HepG2 (cell line): ENCODE results near the gene GPRASP3. TPM values are rescaled to one million over a fixed set of nuclear protein-coding genes. Genes with fewer than 3 reads are reported as not detected.
A peak's percentile ranks its signal among the peaks of the same experiment; 100 is the strongest.

Experiments used
- ATAC-seq: fragments of 200-7000 bp; cut with Tn5 transposase; 3 replicates; pipeline ENCODE4 v1.9.1; 2020; ENCODE audit warnings: mild to moderate bottlenecking, moderate library complexity
- Bru-seq: library from RNA; stranded (reverse); fragments of 400-500 nt; gene quantifications from one replicate; lab custom pipeline; 2021; lab: Mats Ljungman, UMichigan
- BruChase-seq, 2 experiments: library from RNA; stranded (reverse); fragments of 400-500 nt; gene quantifications; one replicate each; lab custom pipeline; 2021; lab: Mats Ljungman, UMichigan
- BruUV-seq: library from RNA; stranded (reverse); fragments of 400-500 nt; replicated peaks from 2 replicates; lab custom pipeline; 2021; lab: Mats Ljungman, UMichigan
- CTCF ChIA-PET: fragments of 300-600 bp; formaldehyde crosslinking; extraction: SDS; loops from one replicate; lab custom pipeline; 2021; ENCODE audit warnings: low total read pairs, inconsistent platforms, low intra/inter-chr PET ratio; lab: Yijun Ruan, JAX
- POLR2A ChIA-PET: fragments of 350-600 bp; sonication (Branson Sonifier 250); formaldehyde crosslinking; loops from one replicate; lab custom pipeline; 2020; ENCODE audit warnings: antibody characterized with exemption, inconsistent platforms; lab: Yijun Ruan, JAX
- DNase-seq: peaks from one replicate; pipeline ENCODE4 v3.0.0-alpha.2; 2015; ENCODE audit warnings: low spot score
- FAIRE-seq: peaks from 3 replicates; lab custom pipeline; 2011; peaks lifted over from hg19 to GRCh38; lab: Jason Lieb, UNC
- H2AFZ ChIP-seq: one replicate; pipeline ENCODE4 v1.6.1; 2011; ENCODE audit warnings: low read length, inconsistent platforms
- H3K27ac ChIP-seq: fragments of 300-600 bp; 3 replicates; pipeline ENCODE4 v1.8.0; 2011; ENCODE audit warnings: mixed run types, mild to moderate bottlenecking, mixed read lengths, low read length, inconsistent platforms; ENCODE audit not compliant: insufficient read depth; ENCODE audit errors: extremely low read length
- H3K27me3 ChIP-seq, 2 experiments: fragments of 200-600 bp in 1 of 2; 2 replicates in 1 of 2; 3 replicates in 1 of 2; pipeline versions ENCODE4 v1.6.0 to v1.8.0; 2011; ENCODE audit warnings: low read length in 2 of 2, mild to moderate bottlenecking in 2 of 2, moderate library complexity in 2 of 2, inconsistent platforms in 1 of 2; ENCODE audit not compliant: insufficient read depth in 2 of 2, control insufficient read depth in 1 of 2
- H3K36me3 ChIP-seq, 2 experiments: fragments of 200-600 bp in 1 of 2; replicated peaks in 1 of 2; 2 replicates in 1 of 2; 3 replicates in 1 of 2; pipeline versions ENCODE4 v1.5.1 to v1.8.0; 2011; ENCODE audit warnings: low read length in 2 of 2, inconsistent platforms in 1 of 2; ENCODE audit not compliant: insufficient read depth in 2 of 2, control insufficient read depth in 1 of 2
- H3K4me1 ChIP-seq: 2 replicates; pipeline ENCODE4 v1.5.1; 2012; ENCODE audit warnings: low read length, inconsistent platforms; ENCODE audit not compliant: insufficient read depth
- H3K4me2 ChIP-seq: 2 replicates; pipeline ENCODE4 v1.6.0; 2011; ENCODE audit warnings: low read depth, low read length, inconsistent platforms
- H3K4me3 ChIP-seq, 3 experiments: fragments of 200-600 bp in 1 of 3; sonication (generic), shearing (Covaris generic) in 1 of 3; replicated peaks in 1 of 3; 2 replicates each; pipeline ENCODE4 v1.5.1; 2011 to 2016; ENCODE audit warnings: low read length in 3 of 3, inconsistent platforms in 2 of 3, low read depth in 2 of 3, mild to moderate bottlenecking in 2 of 3, control low read depth in 1 of 3, mixed read lengths in 1 of 3; ENCODE audit not compliant: insufficient read depth in 1 of 3
- H3K79me2 ChIP-seq: one replicate; pipeline ENCODE4 v1.6.1; 2011; ENCODE audit warnings: low read length, inconsistent platforms; ENCODE audit not compliant: insufficient read depth
- H3K9ac ChIP-seq: 2 replicates; pipeline ENCODE4 v1.6.0; 2011; ENCODE audit warnings: mild to moderate bottlenecking, low read depth, low read length, inconsistent platforms; ENCODE audit not compliant: insufficient read depth
- H3K9me3 ChIP-seq: 2 replicates; pipeline ENCODE4 v1.5.1; 2012; ENCODE audit warnings: mild to moderate bottlenecking, low read length
- H4K20me1 ChIP-seq: 2 replicates; pipeline ENCODE4 v1.6.0; 2011; ENCODE audit warnings: inconsistent platforms, mild to moderate bottlenecking, low read length, moderate library complexity; ENCODE audit not compliant: insufficient read depth
- CHCHD3 ChIP-seq: sonication (generic); formaldehyde crosslinking; IDR thresholded peaks from 2 replicates; pipeline ENCODE4 v1.8.0; 2022; ENCODE audit warnings: mild to moderate bottlenecking, missing genetic modification reagents, moderate library complexity
- GMEB1 ChIP-seq: sonication (generic); formaldehyde crosslinking; IDR thresholded peaks from 2 replicates; pipeline ENCODE4 v1.5.1; 2020; ENCODE audit warnings: missing genetic modification reagents, mild to moderate bottlenecking, borderline replicate concordance
- MLLT10 ChIP-seq: sonication (generic); formaldehyde crosslinking; IDR thresholded peaks from 2 replicates; pipeline ENCODE4 v1.4.0; 2020; ENCODE audit warnings: missing genetic modification reagents
- PAWR ChIP-seq: sonication (generic); formaldehyde crosslinking; IDR thresholded peaks from 2 replicates; pipeline ENCODE4 v1.4.0; 2020; ENCODE audit warnings: missing genetic modification reagents, mild to moderate bottlenecking, borderline replicate concordance
- POLR2AphosphoS2 ChIP-seq: IDR thresholded peaks from 2 replicates; pipeline ENCODE4 v1.6.1; 2011; ENCODE audit warnings: low read depth, low read length, improper control_type of control experiment
- RAD51 ChIP-seq: fragments of 450-650 bp; IDR thresholded peaks from 2 replicates; pipeline ENCODE4 v1.6.1; 2016; ENCODE audit warnings: borderline replicate concordance
- RARG ChIP-seq: sonication (generic); formaldehyde crosslinking; IDR thresholded peaks from 2 replicates; pipeline ENCODE4 v1.4.0; 2020; ENCODE audit warnings: low read depth, mild to moderate bottlenecking, missing genetic modification reagents
- SOX5 ChIP-seq: IDR thresholded peaks from 2 replicates; pipeline ENCODE4 v1.6.1; 2016; ENCODE audit warnings: borderline replicate concordance
- USF2 ChIP-seq, 2 experiments: sonication (generic) in 1 of 2; formaldehyde crosslinking in 1 of 2; IDR thresholded peaks; 2 replicates each; pipeline versions ENCODE4 v1.5.1 to v1.6.1; 2011 to 2020; ENCODE audit warnings: borderline replicate concordance in 1 of 2, low read depth in 1 of 2, low read length in 1 of 2, mild to moderate bottlenecking in 1 of 2, missing genetic modification reagents in 1 of 2, moderate library complexity in 1 of 2
- ZNF333 ChIP-seq: sonication (generic); formaldehyde crosslinking; IDR thresholded peaks from 2 replicates; pipeline ENCODE4 v1.4.0; 2020; ENCODE audit warnings: mild to moderate bottlenecking, missing genetic modification reagents, borderline replicate concordance
- ZNF513 ChIP-seq: sonication (generic); formaldehyde crosslinking; conservative IDR thresholded peaks from 2 replicates; pipeline ENCODE4 v1.5.0; 2020; ENCODE audit warnings: missing genetic modification reagents
- WGBS: methylation state at CpG from one replicate; pipeline ENCODE4 v1.1.6; 2017; ENCODE audit warnings: low lambda C conversion rate; 5-methylcytosine and 5-hydroxymethylcytosine counted together
- in situ Hi-C: cut with HindIII; loops from 2 replicates; pipeline ENCODE4 v1.10.0; 2017; ENCODE audit warnings: low pct_unique_long_range_greater_than_20kb; ENCODE audit not compliant: extremely low pct_ligation_motif_present
- intact Hi-C: fragments of 100-400 bp; cut with micrococcal nuclease; formaldehyde crosslinking; loops from one replicate; pipeline ENCODE4 v1.10.0; 2022; ENCODE audit not compliant: unreplicated experiment
- long read RNA-seq, 2 experiments: library from RNA in 1 of 2; library from polyadenylated mRNA in 1 of 2; stranded (forward) in 1 of 2; unstranded in 1 of 2; transcript quantifications; one replicate each; pipeline ENCODE4 v2.0.0, GENCODE V29; 2019 to 2022
- polyA minus RNA-seq, 3 experiments: library from RNA; depleted of rRNA, polyadenylated mRNA; stranded (reverse); fragments of >200 nt; gene quantifications; 2 replicates each; pipeline ENCODE4 v1.2.3, GENCODE V29; 2011; ENCODE audit warnings: low replicate concordance in 1 of 3
- polyA plus RNA-seq, 8 experiments: library from polyadenylated mRNA; depleted of rRNA in 3 of 8; stranded (reverse) in 7 of 8; unstranded in 1 of 8; fragments of >200 nt; fragmentation: Illumina TruSeq in 4 of 8; extraction: Trizol in 4 of 8; gene quantifications; 2 replicates each; pipeline versions ENCODE4 v1.2.1 to v1.2.3, GENCODE V29; 2011 to 2016; ENCODE audit warnings: low read depth in 4 of 8, missing spikeins in 1 of 8, mixed read lengths in 1 of 8; ENCODE audit not compliant: insufficient read depth in 1 of 8
- total RNA-seq, 5 experiments: library from RNA; depleted of rRNA; stranded (reverse); fragments of >200 nt; fragmentation: Illumina TruSeq; extraction: Trizol; gene quantifications; 2 replicates each; pipeline ENCODE4 v1.2.3, GENCODE V29; 2016; ENCODE audit warnings: low read depth in 1 of 5

Gene GPRASP3
- total RNA-seq (2016; rRNA removed; fragmentation: Illumina TruSeq; extraction: Trizol): 1.4 and 2.1 TPM in 2 replicates
- total RNA-seq (2016; cell fraction: cytosol; rRNA removed; fragmentation: Illumina TruSeq; extraction: Trizol; ENCODE audit: low read depth): 0.30 and 0.35 TPM in 2 replicates
- total RNA-seq (2016; cell fraction: insoluble cytoplasmic fraction; rRNA removed; fragmentation: Illumina TruSeq; extraction: Trizol): 1.1 and 2.0 TPM in 2 replicates
- total RNA-seq (2016; cell fraction: membrane; rRNA removed; fragmentation: Illumina TruSeq; extraction: Trizol): 0.68 and 1.00 TPM in 2 replicates
- 1.1 and 2.5 TPM in 2 replicates for total RNA-seq (2016; cell fraction: nucleus; rRNA removed; fragmentation: Illumina TruSeq; extraction: Trizol)
- polyA plus RNA-seq (2011; rRNA removed): 0.54 and 0.67 TPM in 2 replicates
- polyA plus RNA-seq (2011; cell fraction: cytosol; rRNA removed): 0.64 and 0.67 TPM in 2 replicates
- polyA plus RNA-seq (2011; cell fraction: nucleus; rRNA removed): 0.63 and 0.74 TPM in 2 replicates
- 0.95 and 1.4 TPM in 2 replicates for polyA plus RNA-seq (2012)
- polyA plus RNA-seq (2016; cell fraction: cytosol; fragmentation: Illumina TruSeq; extraction: Trizol; ENCODE audit: low read depth): 0.09 and 0.34 TPM in 2 replicates
- 2.0 and 3.0 TPM in 2 replicates for polyA plus RNA-seq (2016; cell fraction: insoluble cytoplasmic fraction; fragmentation: Illumina TruSeq; extraction: Trizol; ENCODE audit: low read depth)
- polyA plus RNA-seq (2016; cell fraction: membrane; fragmentation: Illumina TruSeq; extraction: Trizol; ENCODE audit: low read depth): 0.29 and 0.33 TPM in 2 replicates
- 1.8 TPM in 2 replicates for polyA plus RNA-seq (2016; cell fraction: nucleus; fragmentation: Illumina TruSeq; extraction: Trizol; ENCODE audit: insufficient read depth, low read depth)
- polyA minus RNA-seq (2011; rRNA and poly(A)+ RNA removed; ENCODE audit: low replicate concordance): 1.9 and 4.1 TPM in 2 replicates
- 1.1 and 1.8 TPM in 2 replicates for polyA minus RNA-seq (2011; cell fraction: cytosol; rRNA and poly(A)+ RNA removed)
- polyA minus RNA-seq (2011; cell fraction: nucleus; rRNA and poly(A)+ RNA removed): 3.5 and 4.1 TPM in 2 replicates
- Bru-seq, nascent RNA: percentile 43 among the genes with signal in this experiment
- percentile 65 among the genes with signal in this experiment for BruChase-seq, experiment 1, labeled RNA remaining after a 6-hour chase
- BruChase-seq, experiment 2, labeled RNA remaining after a 2-hour chase: percentile 63 among the genes with signal in this experiment
- long read RNA-seq, experiment 1, partial matches to known transcripts: 0 of 2 reads
- long read RNA-seq, experiment 1, other reads (novel, unspliced or antisense): 2 of 2 reads
- long read RNA-seq, experiment 2, partial matches to known transcripts: 0 of 3 reads
- long read RNA-seq, experiment 2, other reads (novel, unspliced or antisense): 3 of 3 reads

- no peak for FAIRE-seq
- BruUV-seq: no TSS peak
- CTCF ChIA-PET: no interaction called here
- TF ChIP-seq POLR2AphosphoS2 (no peak), USF2 (IDR thresholded peaks at IDR 0.05; ENCODE audit: low read depth, low read length) (peak; percentile 73), USF2 (CRISPR knock-in tag; IDR thresholded peaks at IDR 0.05; ENCODE audit: borderline replicate concordance) (peak; percentile 30; the same call in 1 of the 2 replicates), RARG (CRISPR knock-in tag) (no peak), ZNF333 (CRISPR knock-in tag) (no peak), PAWR (CRISPR knock-in tag) (no peak), GMEB1 (CRISPR knock-in tag) (no peak), MLLT10 (CRISPR knock-in tag) (no peak), ZNF513 (CRISPR knock-in tag) (no peak), SOX5 (CRISPR knock-in tag) (no peak), RAD51 (peak; percentile 56; the same call in 1 of the 2 replicates), CHCHD3 (CRISPR knock-in tag) (no peak)
These were observed at the start of gene GPRASP3 for GRCh38 chrX:102720237-102721168. Gene GPRASP3 (plus strand): TSS chrX:102720743. CDS start chrX:102748996, 28,253 bp downstream.

More at GRCh38 chrX:102720237-102721168, at the start of gene GPRASP3:
- no peaks in the 10 kb centered on the region for H3K27me3 ChIP-seq
- no peaks in the 10 kb centered on the region for H3K36me3 ChIP-seq
- H2AFZ ChIP-seq: no peak within 1 kb of the TSS
- H3K4me2 ChIP-seq: 0 out of 2 replicates have a peak within 1 kb of the TSS, but pooled peaks have one; percentile 12
- in situ Hi-C loops (no loop called here), intact Hi-C loops (no loop called here)
- H3K27ac ChIP-seq: no peak within 1 kb of the TSS
- no peak for ATAC-seq
- no peaks in the 10 kb centered on the region for H3K79me2 ChIP-seq
- H3K9me3 ChIP-seq: no peaks in the 10 kb centered on the region
- no peaks in the 10 kb centered on the region for H3K4me1 ChIP-seq
- DNase-seq: no peak
- POLR2A ChIA-PET: no interaction called here
- H4K20me1 ChIP-seq: no peaks in the 10 kb centered on the region
- H3K4me3 ChIP-seq: 0 out of 6 replicates have a peak within 1 kb of the TSS, but pooled peaks of 1 of the 3 experiments have one; percentile 10
- no peak within 1 kb of the TSS for H3K9ac ChIP-seq
- 89% methylated on average over 13 of the region's 31 CpGs for WGBS
